OCI-LY3 (cell line): ENCODE measurements around the gene NCKAP5.

Experiments
- H2AFZ ChIP-seq: fragments of 200-600, 300-600 bp; shearing (Covaris generic); 2 replicates; pipeline ENCODE4 v1.6.0; 2014; ENCODE audit warnings: antibody characterized with exemption, low read depth, low read length
- H3K27ac ChIP-seq: fragments of 200-600, 300-600 bp; sonication (generic); 2 replicates; pipeline ENCODE4 v1.5.1; 2014; ENCODE audit warnings: mild to moderate bottlenecking, low read length, moderate library complexity, mixed read lengths
- H3K27me3 ChIP-seq: fragments of 200-600, 300-600 bp; sonication (generic); 2 replicates; pipeline ENCODE4 v1.6.1; 2014; ENCODE audit warnings: low read depth, low read length, mixed read lengths
- H3K36me3 ChIP-seq: fragments of 200-600, 300-600 bp; sonication (generic); replicated peaks from 2 replicates; pipeline ENCODE3; 2014; ENCODE audit warnings: low read depth, low read length, mixed read lengths
- H3K4me1 ChIP-seq: fragments of 300-600, 200-600 bp; sonication (generic); 2 replicates; pipeline ENCODE4 v1.6.1; 2014; ENCODE audit warnings: low read length, mixed read lengths
- H3K4me2 ChIP-seq: fragments of 200-600, 300-600 bp; sonication (generic); 2 replicates; pipeline ENCODE4 v1.6.1; 2014; ENCODE audit warnings: low read length, mixed read lengths
- H3K4me3 ChIP-seq: fragments of 300-600, 200-600 bp; sonication (generic); 2 replicates; pipeline ENCODE4 v1.5.1; 2014; ENCODE audit warnings: antibody characterized with exemption, mild to moderate bottlenecking, low read length, moderate library complexity
- H3K79me2 ChIP-seq: fragments of 300-600, 200-600 bp; shearing (Covaris generic); 2 replicates; pipeline ENCODE4 v1.6.1; 2014; ENCODE audit warnings: mild to moderate bottlenecking, low read length, mixed read lengths
- H3K9ac ChIP-seq: fragments of 300-600, 200-600 bp; shearing (Covaris generic); 2 replicates; pipeline ENCODE4 v1.6.0; 2014; ENCODE audit warnings: mild to moderate bottlenecking, low read length, moderate library complexity
- H3K9me3 ChIP-seq: fragments of 200-600, 300-600 bp; shearing (Covaris generic); 2 replicates; pipeline ENCODE4 v1.6.1; 2014; ENCODE audit warnings: low read length, mixed read lengths; ENCODE audit not compliant: insufficient read depth
- H4K20me1 ChIP-seq: fragments of 200-600, 300-600 bp; sonication (generic); 2 replicates; pipeline ENCODE4 v1.6.1; 2016; ENCODE audit warnings: low read length, mixed read lengths; ENCODE audit not compliant: insufficient read depth
- EZH2phosphoT487 ChIP-seq: fragments of 200-600 bp; shearing (Covaris generic); IDR thresholded peaks from 2 replicates; pipeline ENCODE4 v1.6.1; 2018; ENCODE audit warnings: antibody characterized with exemption, mixed run types, low read depth
- TF ChIP-seq, protein P1 (sequence below): fragments of 200-600, 300-600 bp; sonication (generic); IDR thresholded peaks from 2 replicates; pipeline ENCODE4 v1.5.1; 2014; ENCODE audit warnings: antibody characterized with exemption, low read length, low read depth

The NCKAP5 gene

DNA sequence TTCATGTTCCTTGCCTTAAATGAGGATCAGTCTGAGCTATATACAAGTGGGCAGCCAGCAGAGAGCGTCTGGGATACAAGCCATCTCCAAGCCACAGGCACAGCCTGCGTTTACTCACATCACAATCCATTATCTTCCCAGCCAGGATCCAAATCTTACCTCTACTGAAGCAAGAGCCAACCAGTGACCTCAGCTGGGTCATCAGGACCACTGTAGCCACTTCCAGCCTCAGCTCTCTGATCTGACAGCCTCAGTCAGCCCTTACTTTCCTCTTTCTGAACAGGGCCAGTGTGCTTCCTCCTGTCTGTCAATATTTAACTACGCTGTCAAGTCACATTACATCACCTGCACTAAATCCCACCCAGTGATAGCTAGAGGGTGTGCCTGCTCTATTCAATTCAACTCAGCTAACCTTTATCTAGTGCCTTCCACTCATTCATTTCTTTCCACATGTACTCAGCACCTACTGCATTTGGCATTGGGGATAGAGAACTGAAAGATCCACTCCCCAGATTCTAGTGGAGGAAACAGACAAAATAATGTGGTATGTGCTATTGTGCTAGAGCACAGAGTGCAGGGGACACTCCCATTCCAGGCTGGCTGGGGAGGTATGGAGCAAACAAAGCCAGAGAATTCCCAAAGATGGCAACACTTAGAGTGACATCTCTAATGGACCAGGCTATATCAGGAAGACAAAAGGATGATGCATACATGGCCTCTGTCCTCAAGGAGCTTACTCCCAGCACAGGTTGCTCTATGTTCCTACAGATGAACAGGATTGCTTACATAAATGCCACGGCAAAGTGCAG, 146.5 kb downstream of the NCKAP5 start:
- Histone ChIP-seq H3K27ac (no peak overlapping the region), H3K4me1 (peaks cover 29% of the 10 kb centered on the region), H2AFZ (peak overlapping the region; percentile 15; the same call in 1 of the 2 replicates), H3K9ac (no peak overlapping the region), H3K4me2 (peak overlapping the region; percentile 39), H3K79me2 (no peaks in the 10 kb centered on the region), H4K20me1 (no peaks in the 10 kb centered on the region), H3K9me3 (no peaks in the 10 kb centered on the region), H3K4me3 (0 out of 2 replicates have a peak overlapping the region, but pooled peaks have one; percentile 4), H3K36me3 (no peaks in the 10 kb centered on the region), H3K27me3 (no peaks in the 10 kb centered on the region)
- no peak for TF ChIP-seq EZH2phosphoT487
- TF ChIP-seq, protein P1, sequence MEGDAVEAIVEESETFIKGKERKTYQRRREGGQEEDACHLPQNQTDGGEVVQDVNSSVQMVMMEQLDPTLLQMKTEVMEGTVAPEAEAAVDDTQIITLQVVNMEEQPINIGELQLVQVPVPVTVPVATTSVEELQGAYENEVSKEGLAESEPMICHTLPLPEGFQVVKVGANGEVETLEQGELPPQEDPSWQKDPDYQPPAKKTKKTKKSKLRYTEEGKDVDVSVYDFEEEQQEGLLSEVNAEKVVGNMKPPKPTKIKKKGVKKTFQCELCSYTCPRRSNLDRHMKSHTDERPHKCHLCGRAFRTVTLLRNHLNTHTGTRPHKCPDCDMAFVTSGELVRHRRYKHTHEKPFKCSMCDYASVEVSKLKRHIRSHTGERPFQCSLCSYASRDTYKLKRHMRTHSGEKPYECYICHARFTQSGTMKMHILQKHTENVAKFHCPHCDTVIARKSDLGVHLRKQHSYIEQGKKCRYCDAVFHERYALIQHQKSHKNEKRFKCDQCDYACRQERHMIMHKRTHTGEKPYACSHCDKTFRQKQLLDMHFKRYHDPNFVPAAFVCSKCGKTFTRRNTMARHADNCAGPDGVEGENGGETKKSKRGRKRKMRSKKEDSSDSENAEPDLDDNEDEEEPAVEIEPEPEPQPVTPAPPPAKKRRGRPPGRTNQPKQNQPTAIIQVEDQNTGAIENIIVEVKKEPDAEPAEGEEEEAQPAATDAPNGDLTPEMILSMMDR = no peak; the same call in 1 of the 2 replicates

DNA sequence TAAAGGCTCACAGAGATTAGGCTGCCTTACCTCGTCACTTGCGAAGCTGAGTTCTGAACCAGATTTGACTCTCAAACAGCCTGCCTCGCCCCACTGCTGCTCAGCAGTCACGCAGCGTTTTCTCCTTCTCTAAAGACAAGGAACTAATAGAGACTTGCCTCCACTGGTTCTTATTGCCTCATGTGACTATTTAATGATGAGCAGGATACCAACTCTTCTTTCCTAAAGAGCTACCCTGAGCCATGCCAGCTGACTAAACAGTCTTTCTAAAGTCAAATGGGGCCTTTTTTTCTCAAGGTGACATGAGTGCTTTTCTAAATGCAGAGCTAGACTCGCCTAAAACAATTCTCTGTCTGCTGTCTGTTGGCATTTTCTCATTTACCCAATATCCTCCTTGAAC, 147.5 kb downstream of the NCKAP5 start:
- Histone ChIP-seq H3K4me1 (peaks cover 29% of the 10 kb centered on the region), H3K79me2 (no peaks in the 10 kb centered on the region), H3K4me3 (no peak overlapping the region), H3K4me2 (no peak overlapping the region; the same call in 1 of the 2 replicates), H3K27ac (no peak overlapping the region), H4K20me1 (no peaks in the 10 kb centered on the region), H3K9ac (no peak overlapping the region), H3K36me3 (no peaks in the 10 kb centered on the region), H2AFZ (peak overlapping the region; percentile 13; the same call in 1 of the 2 replicates), H3K27me3 (no peaks in the 10 kb centered on the region), H3K9me3 (no peaks in the 10 kb centered on the region)
- TF ChIP-seq EZH2phosphoT487 = no peak
- TF ChIP-seq, protein P1 = no peak

DNA sequence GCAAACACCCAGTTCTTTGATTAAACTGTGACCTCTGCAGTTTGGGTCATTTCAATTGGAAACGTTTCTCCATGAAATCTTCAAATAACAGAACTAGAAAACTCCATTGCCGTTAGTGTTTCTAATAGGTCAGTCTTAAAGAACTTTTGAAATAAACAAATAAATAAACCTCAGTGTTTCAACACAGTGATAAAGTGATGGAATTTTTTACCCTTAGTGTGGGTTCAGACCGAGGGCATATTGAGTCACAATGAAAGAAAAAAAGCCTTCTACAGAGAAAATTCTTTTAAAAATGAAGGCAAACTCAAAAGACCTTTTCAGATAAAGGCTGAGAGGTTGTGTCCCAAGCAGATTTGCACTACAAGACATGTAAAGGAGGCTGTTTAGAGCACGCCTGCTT, 149.6 kb downstream of the NCKAP5 start:
- Histone ChIP-seq H3K27me3 (no peaks in the 10 kb centered on the region), H3K79me2 (no peaks in the 10 kb centered on the region), H3K4me3 (no peak overlapping the region), H3K4me1 (peaks cover 29% of the 10 kb centered on the region), H3K36me3 (no peaks in the 10 kb centered on the region), H3K27ac (no peak overlapping the region), H4K20me1 (no peaks in the 10 kb centered on the region), H3K9ac (no peak overlapping the region), H2AFZ (no peak overlapping the region), H3K9me3 (no peaks in the 10 kb centered on the region), H3K4me2 (no peak overlapping the region)
- no peak for TF ChIP-seq EZH2phosphoT487
- TF ChIP-seq, protein P1 = no peak

DNA sequence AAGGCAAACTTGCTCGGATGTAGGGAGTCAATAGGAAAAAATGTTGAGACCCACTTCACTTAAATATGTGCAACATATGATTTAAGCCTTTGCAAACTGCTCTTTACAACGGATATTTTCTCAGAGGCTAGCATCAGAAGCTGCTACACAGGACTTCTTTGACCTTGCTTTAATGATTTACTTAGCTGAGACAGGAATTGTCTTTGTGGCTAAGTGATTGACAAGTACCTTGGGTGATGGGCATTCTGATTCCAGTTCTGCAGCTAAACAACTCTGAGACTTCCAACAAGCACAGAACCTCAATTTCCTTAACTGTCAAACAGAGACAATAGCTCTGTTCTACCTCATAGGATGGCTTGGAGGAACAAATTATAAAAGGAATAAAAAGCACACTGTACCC, 150.2 kb downstream of the NCKAP5 start:
- Histone ChIP-seq H3K4me2 (no peak overlapping the region), H2AFZ (no peak overlapping the region), H3K4me3 (no peak overlapping the region), H3K27ac (no peak overlapping the region), H3K27me3 (no peaks in the 10 kb centered on the region), H3K9me3 (no peaks in the 10 kb centered on the region), H3K9ac (no peak overlapping the region), H3K36me3 (no peaks in the 10 kb centered on the region), H4K20me1 (no peaks in the 10 kb centered on the region), H3K79me2 (no peaks in the 10 kb centered on the region), H3K4me1 (peaks cover 25% of the 10 kb centered on the region)
- TF ChIP-seq EZH2phosphoT487 = no peak
- TF ChIP-seq, protein P1 = no peak
